Adrenal gland (tissue), 12 donors: Measurements from ENCODE around the gene DNMBP. TPM values are rescaled to one million over a fixed set of nuclear protein-coding genes. Genes with fewer than 3 reads are reported as not detected.
A peak's percentile ranks its signal among the peaks of the same experiment; 100 is the strongest.
"Not testable (repeated sequence)": the region's sequence is repeated elsewhere in the genome, so short reads cannot be mapped to it uniquely, and the experiment has no call there.

Experiments
- DNase-seq, 7 donors: peaks; one replicate each; pipeline ENCODE4 v3.0.0-alpha.2; 2019 to 2020
- H3K27ac ChIP-seq, 5 donors: fragments of 200-600 bp; sonication (generic) in 4 of 5; 1 replicate in 3 of 5; 2 replicates in 2 of 5; pipeline versions ENCODE4 v1.5.1 to v1.8.0; 2016 to 2020; ENCODE audit warnings: mild to moderate bottlenecking in 1 of 5
- H3K27me3 ChIP-seq: fragments of 200-600 bp; 2 replicates; pipeline ENCODE4 v1.8.0; 2021
- H3K36me3 ChIP-seq, 2 donors: fragments of 200-600 bp; replicated peaks in 1 of 2; 1 replicate in 1 of 2; 2 replicates in 1 of 2; pipeline versions ENCODE4 v1.5.1 to v1.8.0; 2018 to 2022
- H3K4me1 ChIP-seq, 2 donors: fragments of 200-600 bp; replicated peaks in 1 of 2; 1 replicate in 1 of 2; 2 replicates in 1 of 2; pipeline versions ENCODE4 v1.5.1 to v1.8.0; 2018 to 2021
- H3K4me3 ChIP-seq, 4 donors: fragments of 200-600 bp; sonication (generic) in 3 of 4; one replicate each; pipeline ENCODE4 v1.5.1; 2016 to 2018
- H3K9me3 ChIP-seq, 3 donors: fragments of 200-600 bp; sonication (generic) in 1 of 3; replicated peaks in 1 of 3; 1 replicate in 2 of 3; 2 replicates in 1 of 3; pipeline versions ENCODE4 v1.5.1 to v1.8.0; 2016 to 2021
- CTCF ChIP-seq, 6 experiments: fragments of 450-650 bp in 4 of 6; fragments of 200-600 bp in 2 of 6; sonication (generic) in 1 of 6; IDR thresholded peaks; 1 replicate in 5 of 6; 2 replicates in 1 of 6; pipeline versions ENCODE4 v1.5.1 to v1.8.0; 2016 to 2021; ENCODE audit warnings: antibody characterized with exemption in 6 of 6, mild to moderate bottlenecking in 2 of 6, moderate library complexity in 1 of 6
- POLR2A ChIP-seq, 2 donors: fragments of 450-650 bp; IDR thresholded peaks; one replicate each; pipeline ENCODE4 v1.6.1; 2017; ENCODE audit warnings: antibody characterized with exemption in 2 of 2, mild to moderate bottlenecking in 2 of 2, moderate library complexity in 1 of 2
- whole genome bisulfite sequencing, 4 donors: extraction: QIAGEN DNeasy Blood & Tissue Kit in 2 of 4; methylation state at CpG; one replicate each; pipeline versions ENCODE4 v1.1.5 to v1.1.7; 2013 to 2017; 5-methylcytosine and 5-hydroxymethylcytosine counted together
- intact Hi-C, 2 donors: fragments of 100-400 bp; cut with DNase I; formaldehyde crosslinking; loops; one replicate each; pipeline versions ENCODE4 v1.14.1 to v1.15.0; 2022 to 2023
- polyA plus RNA-seq, 3 donors: library from polyadenylated mRNA; stranded (reverse); fragments of 200-250 nt in 2 of 3; fragments of 350-450 nt in 1 of 3; fragmentation: Illumina TruSeq in 1 of 3; extraction: RNeasy Lipid Tissue Mini Kit (QIAGEN cat#74804) in 1 of 3; gene quantifications; one replicate each; pipeline ENCODE4 v1.2.3, GENCODE V29; 2013 to 2014
- total RNA-seq, 9 donors: library from RNA; depleted of rRNA in 4 of 9; stranded (reverse); fragments of >200 nt in 4 of 9; fragments of 120-200 nt in 1 of 9; fragmentation: NEBNext Ultra II Directional in 1 of 9; extraction: Animal tissue kit (Norgen Biotek cat#: 25700) in 1 of 9; gene quantifications; one replicate each; pipeline versions ENCODE4 v1.1.0 to v1.2.4, GENCODE V29; 2013 to 2023
- donor health status: healthy with polysubstance abuse.
- donor health status: Bipolar disorder and iron deficiency.
- donor health status: DM: yes; HTN: yes; CAD: no.
- donor health status: DM: no; HTN: no; CAD: no.
- donor health status: DM: no; HTN: no; CAD: no.
- donor health status: DM: yes; HTN: yes; CAD: no.

The DNMBP gene
- total and polyA plus RNA-seq, 12 donors: 5.7 to 17.9 (median 12.0) TPM

DNA sequence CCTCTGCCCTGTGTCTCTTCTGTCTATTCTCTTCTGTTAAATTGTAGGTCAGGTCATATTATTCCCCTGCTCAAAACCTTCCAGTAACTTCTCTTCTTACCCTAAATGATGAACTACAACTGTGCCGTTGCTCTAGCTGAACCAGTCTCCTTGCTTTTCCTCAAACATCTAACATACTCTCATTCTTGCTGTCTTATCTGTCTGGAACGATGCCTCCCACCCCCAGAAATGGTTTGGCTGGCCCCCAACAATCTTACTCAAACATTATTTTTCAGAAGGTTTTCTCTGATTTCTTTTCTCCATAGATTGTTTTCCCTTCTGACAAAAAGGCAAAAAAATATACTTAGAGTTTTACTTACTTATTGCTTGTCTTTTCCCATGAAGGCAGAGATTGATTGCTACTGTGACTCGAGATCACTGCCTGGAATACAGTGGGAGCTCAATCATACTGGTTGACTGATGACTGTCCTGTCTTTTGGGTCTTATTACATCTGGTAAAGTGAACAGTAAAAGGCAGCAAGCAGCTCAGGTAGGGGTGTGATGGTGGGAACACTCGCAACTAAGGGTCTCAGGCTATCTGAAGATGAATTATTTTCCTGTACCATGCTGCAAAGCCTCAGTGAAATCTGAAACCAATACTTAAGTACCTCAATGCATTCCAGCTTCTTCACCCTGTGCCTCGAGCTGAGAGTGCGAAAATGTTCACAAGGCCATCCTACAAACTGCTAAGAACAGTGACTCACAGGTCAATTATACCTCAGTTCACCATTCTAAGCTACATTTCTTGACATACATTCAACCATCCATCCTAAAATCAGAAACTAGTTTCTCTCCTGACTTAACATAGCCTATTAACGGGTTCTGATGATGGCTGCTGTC, 67.6 kb downstream of the DNMBP start:
- intact Hi-C loops: no loop called here
- H3K27ac ChIP-seq: no peak overlapping the region

GRCh38 chr10:99938563-99938962, 71.2 kb downstream of the DNMBP start:
- H3K9me3 ChIP-seq: no peaks in the 10 kb centered on the region
- peaks cover 0 to 4% of the 10 kb centered on the region in 2 donors for H3K4me1 ChIP-seq
- 42 to 61% (median 47%) methylated on average over 3 of the region's 3 CpGs for WGBS, 4 donors
- no peak for TF ChIP-seq POLR2A (IDR thresholded peaks at IDR 0.05)
- H3K36me3 ChIP-seq: no peaks in the 10 kb centered on the region
- H3K4me3 ChIP-seq: no peak overlapping the region
- DNase-seq: no peak
- H3K27me3 ChIP-seq: no peaks in the 10 kb centered on the region
- intact Hi-C loops: no loop called here
- no peak overlapping the region for H3K27ac ChIP-seq

More for the DNA sequence above, 67.6 kb downstream of the DNMBP start:
- WGBS, 4 donors: 57 to 72% (median 65%) methylated on average over 7 of the region's 7 CpGs
- Histone ChIP-seq H3K4me1 (peaks cover 0 to 20% of the 10 kb centered on the region in 2 donors), H3K36me3 (no peaks in the 10 kb centered on the region), H3K27me3 (no peaks in the 10 kb centered on the region), H3K9me3 (no peaks in the 10 kb centered on the region), H3K4me3 (no peak overlapping the region)
- DNase-seq: no peak
- TF ChIP-seq POLR2A (IDR thresholded peaks at IDR 0.05) (no peak), CTCF (IDR thresholded peaks at IDR 0.05) (no peak)

GRCh38 chr10:99937630-99938029, 72.1 kb downstream of the DNMBP start:
- WGBS, 4 donors: 89 to 98% (median 93%) methylated on average over 3 of the region's 3 CpGs
- intact Hi-C loops: no loop called here
- no peaks in the 10 kb centered on the region for H3K27me3 ChIP-seq

GRCh38 chr10:99932203-99932957, 77.4 kb downstream of the DNMBP start:
- intact Hi-C loops, H3K4me3 ChIP-seq, H3K36me3 ChIP-seq, H3K9me3 ChIP-seq, H3K27me3 ChIP-seq, DNase-seq: not testable (repeated sequence)
- Histone ChIP-seq H3K4me1 (peaks cover 0 to 12% of the 10 kb centered on the region in 2 donors), H3K27ac (peak overlapping the region in 2 of 5 donors; percentile 3 to 63)
- 60 to 86% (median 67%) methylated on average over 2 to 4 of the region's 7 CpGs for WGBS, 4 donors

More at GRCh38 chr10:99937630-99938029, 72.1 kb downstream of the DNMBP start:
- no peak overlapping the region for H3K27ac ChIP-seq
- H3K4me1 ChIP-seq: peaks cover 0 to 4% of the 10 kb centered on the region in 2 donors
- no peaks in the 10 kb centered on the region for H3K9me3 ChIP-seq
- H3K36me3 ChIP-seq: no peaks in the 10 kb centered on the region
- no peak overlapping the region for H3K4me3 ChIP-seq
- no peak for TF ChIP-seq CTCF (IDR thresholded peaks at IDR 0.05)
- TF ChIP-seq POLR2A (IDR thresholded peaks at IDR 0.05): no peak
- DNase-seq: no peak
